Endothelial cell (in vitro differentiated cells): ENCODE measurements around the gene MRPL54. TPM values are rescaled to one million over a fixed set of nuclear protein-coding genes. Genes with fewer than 3 reads are reported as not detected.

ENCODE experiments used
- DNase-seq: peaks from one replicate; pipeline ENCODE4 v3.0.0; 2021; ENCODE audit warnings: low spot score
- H3K27ac Mint-ChIP-seq: one replicate; pipeline ENCODE4 v1.8.0; 2021; ENCODE audit warnings: mixed read lengths, inconsistent platforms; ENCODE audit not compliant: unreplicated experiment
- H3K27me3 Mint-ChIP-seq: one replicate; pipeline ENCODE4 v1.8.0; 2021; ENCODE audit warnings: mild to moderate bottlenecking, moderate library complexity, mixed read lengths, inconsistent platforms; ENCODE audit not compliant: unreplicated experiment
- H3K36me3 Mint-ChIP-seq: one replicate; pipeline ENCODE4 v1.8.0; 2021; ENCODE audit warnings: mild to moderate bottlenecking, low read depth, mixed read lengths, inconsistent platforms; ENCODE audit not compliant: unreplicated experiment
- H3K4me1 Mint-ChIP-seq: one replicate; pipeline ENCODE4 v1.8.0; 2021; ENCODE audit warnings: mild to moderate bottlenecking, mixed read lengths, inconsistent platforms; ENCODE audit not compliant: unreplicated experiment
- H3K4me3 Mint-ChIP-seq: one replicate; pipeline ENCODE4 v1.8.0; 2021; ENCODE audit warnings: mild to moderate bottlenecking, mixed read lengths, inconsistent platforms; ENCODE audit not compliant: unreplicated experiment
- H3K9me3 Mint-ChIP-seq: one replicate; pipeline ENCODE4 v1.8.0; 2021; ENCODE audit warnings: mixed read lengths, inconsistent platforms; ENCODE audit not compliant: unreplicated experiment
- CTCF ChIP-seq: fragments of 200-600 bp; sonication (generic); IDR thresholded peaks from one replicate; pipeline ENCODE4 v1.5.0; 2021; ENCODE audit warnings: antibody characterized with exemption; ENCODE audit not compliant: unreplicated experiment
- total RNA-seq: library from RNA; stranded (reverse); fragmentation: NEBNext Ultra II Directional; extraction: Animal tissue kit (Norgen Biotek cat#: 25700); gene quantifications from one replicate; pipeline ENCODE4 v1.2.1, GENCODE V29; 2021; ENCODE audit not compliant: unreplicated experiment

MRPL54 gene
- total RNA-seq, 1 donor from 2014 or later = 26.7 TPM

GRCh38 chr19:3807131-3807480 is 44.6 kb downstream of the MRPL54 start:
- no peak overlapping the region for H3K27ac Mint-ChIP-seq

DNA sequence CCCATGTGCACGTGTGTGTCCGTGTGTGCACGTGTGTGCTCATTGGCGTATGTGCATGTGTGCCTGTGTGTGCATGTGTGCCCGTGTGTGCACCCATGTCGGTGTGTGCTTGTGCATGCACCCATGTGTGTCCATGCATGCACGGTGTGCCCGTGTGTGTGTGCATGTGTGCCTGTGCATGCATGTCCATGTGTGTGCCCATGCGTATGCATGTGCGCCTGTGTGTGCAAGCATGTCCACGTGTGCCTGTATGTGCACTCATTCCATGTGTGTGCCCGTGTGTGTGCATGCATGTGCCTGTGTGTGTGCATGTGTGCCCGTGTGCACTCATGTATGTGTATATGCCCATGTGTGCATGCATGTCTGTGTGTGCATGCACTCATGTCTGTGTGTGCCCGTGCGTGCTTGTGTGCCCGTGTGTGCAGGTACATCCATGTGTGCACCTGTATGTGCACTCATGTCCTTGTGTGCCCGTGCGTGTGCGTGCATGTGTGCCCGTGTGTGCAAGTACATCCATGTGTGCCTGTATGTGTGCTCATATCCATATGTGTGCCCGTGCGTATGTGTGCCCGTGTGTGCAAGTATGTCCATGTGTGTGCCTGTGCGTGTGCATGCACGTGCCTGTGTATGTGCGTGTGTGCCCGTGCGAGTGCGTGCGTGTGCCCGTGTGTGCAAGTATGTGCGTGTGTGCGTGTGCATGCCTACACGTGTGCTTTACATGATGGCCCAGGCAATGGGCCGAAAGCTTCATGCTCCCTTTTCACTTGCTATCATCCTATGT is 45.3 kb downstream of the MRPL54 start:
- TF ChIP-seq CTCF = no peak

More at GRCh38 chr19:3807131-3807480, 44.6 kb downstream of the MRPL54 start:
- no peak overlapping the region for H3K4me3 Mint-ChIP-seq
- no peak for DNase-seq
- peaks cover 3% of the 10 kb centered on the region for H3K36me3 Mint-ChIP-seq
- H3K4me1 Mint-ChIP-seq = peaks cover 3% of the 10 kb centered on the region
- TF ChIP-seq CTCF = no peak
- peaks cover 6% of the 10 kb centered on the region for H3K27me3 Mint-ChIP-seq
- no peaks in the 10 kb centered on the region for H3K9me3 Mint-ChIP-seq

DNA sequence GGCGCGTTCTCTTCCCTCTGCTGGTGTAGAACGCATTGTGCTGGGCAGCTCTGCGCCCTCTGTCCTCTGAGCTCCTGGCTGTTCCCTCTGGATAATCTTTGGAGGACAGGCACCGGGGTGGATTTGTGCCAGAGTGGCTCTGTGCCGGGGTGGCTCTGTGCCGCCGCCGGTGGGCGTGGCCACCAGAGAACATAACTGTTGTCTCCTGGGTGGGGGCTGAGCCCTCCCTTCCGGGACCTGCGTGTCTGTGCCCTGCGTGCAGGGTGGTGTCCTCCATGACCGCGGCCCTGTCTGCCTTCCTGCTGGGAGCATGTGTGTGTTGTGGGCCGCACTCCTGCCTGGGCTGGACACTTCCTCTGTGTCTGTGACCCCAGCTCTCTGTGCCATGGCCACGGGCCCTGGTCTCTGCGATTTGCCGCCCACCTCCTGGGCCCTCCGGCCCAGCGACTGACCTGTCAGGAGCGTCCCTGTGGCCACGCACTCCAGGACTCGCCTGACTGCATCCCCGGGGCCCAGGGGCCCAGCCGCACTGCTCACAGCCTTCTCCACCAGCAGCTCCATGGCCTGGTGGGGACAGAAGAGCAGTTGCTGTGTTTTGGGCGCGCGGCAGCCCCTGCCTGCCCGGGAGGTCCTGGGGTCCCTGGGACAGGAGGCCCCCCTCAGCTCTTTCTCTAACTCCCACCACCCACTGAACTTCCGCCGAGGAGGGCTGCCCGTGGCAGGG is 46.1 kb downstream of the MRPL54 start:
- DNase-seq = no peak

More for the DNA sequence above, 45.3 kb downstream of the MRPL54 start:
- Mint-ChIP-seq H3K27me3 (peaks cover 6% of the 10 kb centered on the region), H3K36me3 (peaks cover 3% of the 10 kb centered on the region), H3K4me3 (peak overlapping the region; percentile 83), H3K4me1 (peaks cover 8% of the 10 kb centered on the region), H3K27ac (no peak overlapping the region), H3K9me3 (no peaks in the 10 kb centered on the region)
- DNase-seq = no peak

DNA sequence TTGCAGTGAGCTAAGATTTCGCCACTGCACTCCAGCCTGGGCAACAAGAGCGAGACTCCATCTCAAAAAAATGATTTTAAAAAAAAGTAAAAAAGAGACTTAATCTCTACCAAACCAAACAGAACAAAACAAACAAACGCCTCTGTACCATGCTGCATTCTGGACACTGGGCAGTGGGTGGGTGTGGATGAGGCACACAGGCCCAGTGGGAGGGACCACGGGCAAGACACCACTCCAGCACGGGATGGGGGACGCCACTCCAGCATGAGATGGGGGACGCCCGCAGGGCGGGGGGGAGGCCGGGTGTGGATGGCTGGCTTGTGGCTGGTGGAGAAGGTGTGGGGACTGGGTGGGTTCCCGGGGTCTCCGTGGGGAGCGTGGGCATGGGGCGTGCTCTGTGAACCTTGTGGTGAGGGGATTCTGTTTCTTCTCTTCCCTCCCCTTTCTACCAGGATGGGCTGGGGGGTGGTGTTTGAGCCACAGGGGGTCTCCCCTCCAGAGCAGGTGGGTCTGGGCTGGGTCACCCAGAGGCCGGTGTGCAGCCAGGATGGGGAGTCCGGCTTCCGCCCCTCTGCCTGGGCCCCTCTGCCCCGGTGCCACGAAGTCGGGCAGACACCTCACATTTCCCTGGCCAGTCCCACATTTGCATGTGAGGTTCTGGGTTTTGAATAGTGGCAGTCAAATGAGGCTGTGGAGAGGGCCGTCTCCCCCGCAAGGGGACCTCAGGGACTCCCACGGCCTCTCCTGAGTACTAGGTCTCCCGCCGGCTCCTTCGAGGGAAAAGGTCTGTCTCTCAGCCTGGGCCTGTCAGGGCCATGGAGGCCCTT is 47.6 kb downstream of the MRPL54 start:
- no peak for DNase-seq
- Mint-ChIP-seq H3K4me1 (peaks cover 11% of the 10 kb centered on the region), H3K36me3 (peaks cover 3% of the 10 kb centered on the region), H3K4me3 (no peak overlapping the region), H3K9me3 (no peaks in the 10 kb centered on the region), H3K27me3 (peaks cover 7% of the 10 kb centered on the region), H3K27ac (no peak overlapping the region)
- no peak for TF ChIP-seq CTCF

More for the DNA sequence above, 46.1 kb downstream of the MRPL54 start:
- peaks cover 3% of the 10 kb centered on the region for H3K36me3 Mint-ChIP-seq
- TF ChIP-seq CTCF = no peak
- H3K27me3 Mint-ChIP-seq = peaks cover 6% of the 10 kb centered on the region
- H3K4me1 Mint-ChIP-seq = peaks cover 11% of the 10 kb centered on the region
- H3K9me3 Mint-ChIP-seq = no peaks in the 10 kb centered on the region
- peak overlapping the region; percentile 83 for H3K4me3 Mint-ChIP-seq
- H3K27ac Mint-ChIP-seq = no peak overlapping the region
